Measurements from ENCODE around the gene GNG4.
A peak's percentile ranks its signal among the peaks of the same experiment; 100 is the strongest.
"Not testable (repeated sequence)": the region's sequence is repeated elsewhere in the genome, so short reads cannot be mapped to it uniquely, and the experiment has no call there.

The GNG4 gene

GRCh38 chr1:235669277-235669676 is 19.7 kb upstream of the GNG4 start:
- Histone ChIP-seq H3K9ac (ENCODE audit: low read length) (no peak overlapping the region), H3K36me3 (ENCODE audit: control insufficient read depth, insufficient read depth, low read length) (no peaks in the 10 kb centered on the region), H3K4me3 (ENCODE audit: low read length) (no peak overlapping the region), H3K27ac (ENCODE audit: low read depth, low read length) (no peak overlapping the region), H3K27me3 (ENCODE audit: control insufficient read depth, insufficient read depth, low read length) (no peaks in the 10 kb centered on the region), H3K4me1 (ENCODE audit: control insufficient read depth, insufficient read depth, low read length) (no peaks in the 10 kb centered on the region)

DNA sequence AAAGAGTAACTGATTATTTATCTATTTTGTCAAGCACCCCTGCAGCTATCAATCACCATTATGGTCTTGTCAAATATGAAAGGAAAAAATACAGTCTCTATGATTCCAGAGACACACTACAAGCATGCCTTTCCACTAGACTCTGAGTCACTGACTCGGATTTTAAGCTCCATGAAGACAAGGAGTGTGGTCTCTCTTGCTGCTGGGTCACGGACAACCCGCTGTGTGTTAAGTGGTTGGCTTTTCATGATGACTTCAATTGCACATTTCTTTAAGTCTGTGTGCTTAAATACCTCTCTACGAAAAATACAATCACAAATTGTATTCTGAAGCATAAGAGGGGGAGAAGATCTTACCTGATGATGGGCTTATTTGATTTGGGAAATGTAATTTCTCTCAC is 14.0 kb upstream of the GNG4 start:
- Histone ChIP-seq H3K27ac (ENCODE audit: low read depth, low read length) (no peak overlapping the region), H3K4me1 (ENCODE audit: control insufficient read depth, insufficient read depth, low read length) (no peaks in the 10 kb centered on the region), H3K27me3 (ENCODE audit: control insufficient read depth, insufficient read depth, low read length) (no peaks in the 10 kb centered on the region), H3K9ac (ENCODE audit: low read length) (no peak overlapping the region), H3K36me3 (ENCODE audit: control insufficient read depth, insufficient read depth, low read length) (peaks cover 3% of the 10 kb centered on the region), H3K4me3 (ENCODE audit: low read length) (no peak overlapping the region)

- no peak overlapping the region for H3K9ac ChIP-seq (ENCODE audit: low read length)
- H3K27me3 ChIP-seq (ENCODE audit: control insufficient read depth, insufficient read depth, low read length): no peaks in the 10 kb centered on the region
- no peaks in the 10 kb centered on the region for H3K4me1 ChIP-seq (ENCODE audit: control insufficient read depth, insufficient read depth, low read length)
- H3K4me3 ChIP-seq (ENCODE audit: low read length): no peak overlapping the region
- no peak overlapping the region for H3K27ac ChIP-seq (ENCODE audit: low read depth, low read length)
- peaks cover 3% of the 10 kb centered on the region for H3K36me3 ChIP-seq (ENCODE audit: control insufficient read depth, insufficient read depth, low read length)
Measured at GRCh38 chr1:235661568-235661967, 12.0 kb upstream of the GNG4 start.

- Histone ChIP-seq H3K36me3 (ENCODE audit: control insufficient read depth, insufficient read depth, low read length) (peaks cover 3% of the 10 kb centered on the region), H3K27me3 (ENCODE audit: control insufficient read depth, insufficient read depth, low read length) (no peaks in the 10 kb centered on the region), H3K9ac (ENCODE audit: low read length) (no peak overlapping the region), H3K27ac (ENCODE audit: low read depth, low read length) (no peak overlapping the region), H3K4me3 (ENCODE audit: low read length) (no peak overlapping the region), H3K4me1 (ENCODE audit: control insufficient read depth, insufficient read depth, low read length) (no peaks in the 10 kb centered on the region)
Measured at GRCh38 chr1:235659186-235659771, 9.7 kb upstream of the GNG4 start.

GRCh38 chr1:235657747-235658526 is 8.4 kb upstream of the GNG4 start:
- Histone ChIP-seq H3K9ac (ENCODE audit: low read length) (no peak overlapping the region), H3K4me1 (ENCODE audit: control insufficient read depth, insufficient read depth, low read length) (no peaks in the 10 kb centered on the region), H3K4me3 (ENCODE audit: low read length) (no peak overlapping the region), H3K27ac (ENCODE audit: low read depth, low read length) (no peak overlapping the region), H3K36me3 (ENCODE audit: control insufficient read depth, insufficient read depth, low read length) (no peaks in the 10 kb centered on the region), H3K27me3 (ENCODE audit: control insufficient read depth, insufficient read depth, low read length) (no peaks in the 10 kb centered on the region)

- no peak overlapping the region for H3K27ac ChIP-seq (ENCODE audit: low read depth, low read length)
- H3K36me3 ChIP-seq (ENCODE audit: control insufficient read depth, insufficient read depth, low read length): no peaks in the 10 kb centered on the region
- H3K4me3 ChIP-seq (ENCODE audit: low read length): no peak overlapping the region
- H3K4me1 ChIP-seq (ENCODE audit: control insufficient read depth, insufficient read depth, low read length): no peaks in the 10 kb centered on the region
- no peaks in the 10 kb centered on the region for H3K27me3 ChIP-seq (ENCODE audit: control insufficient read depth, insufficient read depth, low read length)
- H3K9ac ChIP-seq (ENCODE audit: low read length): no peak overlapping the region
Measured at GRCh38 chr1:235657269-235657668, 7.7 kb upstream of the GNG4 start.

DNA sequence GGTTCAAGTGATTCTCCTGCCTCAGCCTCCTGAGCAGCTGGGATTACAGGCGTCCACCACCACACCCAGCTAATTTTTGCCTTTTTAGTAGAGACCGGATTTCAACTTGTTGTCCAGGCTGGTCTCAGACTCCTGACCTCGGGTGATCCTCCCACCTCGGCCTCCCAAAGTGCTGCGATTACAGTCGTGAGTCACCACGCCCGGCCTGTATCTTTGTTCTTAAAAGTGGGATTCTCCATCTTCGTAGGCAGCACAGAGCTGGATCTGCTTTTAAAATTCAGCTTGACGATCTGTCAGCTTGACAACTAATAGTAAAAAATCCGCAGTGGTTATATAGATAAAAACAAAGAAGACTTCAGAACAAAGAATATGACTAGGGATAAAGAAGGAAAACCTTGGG is 2.8 kb upstream of the GNG4 start:
- Histone ChIP-seq H3K4me3 (ENCODE audit: low read length) (no peak overlapping the region), H3K27ac (ENCODE audit: low read depth, low read length) (no peak overlapping the region), H3K9ac (ENCODE audit: low read length) (no peak overlapping the region), H3K36me3 (ENCODE audit: control insufficient read depth, insufficient read depth, low read length) (no peaks in the 10 kb centered on the region), H3K4me1 (ENCODE audit: control insufficient read depth, insufficient read depth, low read length) (no peaks in the 10 kb centered on the region), H3K27me3 (ENCODE audit: control insufficient read depth, insufficient read depth, low read length) (peaks cover 10% of the 10 kb centered on the region)

DNA sequence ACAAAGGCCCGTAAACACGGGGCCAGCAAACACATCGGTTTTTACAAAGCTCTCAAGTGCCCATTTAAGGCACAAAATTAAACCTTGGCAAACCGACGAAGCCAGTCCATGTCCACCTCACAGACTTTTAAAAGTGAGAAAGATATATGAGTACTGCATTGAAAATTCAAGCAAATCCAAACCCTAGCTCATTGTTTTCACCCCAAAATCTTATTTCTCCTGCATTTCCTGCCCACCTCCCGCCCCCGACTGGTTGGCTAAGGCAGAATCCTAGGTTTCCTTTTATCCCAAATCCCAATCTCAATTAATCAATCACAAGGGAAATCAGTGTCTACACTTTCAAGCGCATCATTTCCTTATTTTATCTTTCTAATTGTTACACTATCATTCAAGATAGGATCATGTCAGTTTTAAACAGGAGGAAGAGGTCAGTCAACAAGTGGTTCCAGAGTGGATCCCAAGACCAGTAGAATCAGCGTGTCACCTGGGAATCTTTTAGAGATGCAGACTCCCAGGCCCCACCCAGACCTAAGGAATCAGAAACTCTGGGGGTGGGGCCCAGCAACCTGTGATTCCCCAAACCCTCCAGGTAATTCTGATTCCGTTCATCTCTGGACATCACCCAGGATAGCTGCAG is 1.7 kb upstream of the GNG4 start:
- H3K27ac ChIP-seq (ENCODE audit: low read depth, low read length): no peak overlapping the region
- no peaks in the 10 kb centered on the region for H3K4me1 ChIP-seq (ENCODE audit: control insufficient read depth, insufficient read depth, low read length)
- peaks cover 10% of the 10 kb centered on the region for H3K27me3 ChIP-seq (ENCODE audit: control insufficient read depth, insufficient read depth, low read length)
- H3K4me3 ChIP-seq (ENCODE audit: low read length): no peak overlapping the region
- H3K9ac ChIP-seq (ENCODE audit: low read length): no peak overlapping the region
- H3K36me3 ChIP-seq (ENCODE audit: control insufficient read depth, insufficient read depth, low read length): no peaks in the 10 kb centered on the region

DNA sequence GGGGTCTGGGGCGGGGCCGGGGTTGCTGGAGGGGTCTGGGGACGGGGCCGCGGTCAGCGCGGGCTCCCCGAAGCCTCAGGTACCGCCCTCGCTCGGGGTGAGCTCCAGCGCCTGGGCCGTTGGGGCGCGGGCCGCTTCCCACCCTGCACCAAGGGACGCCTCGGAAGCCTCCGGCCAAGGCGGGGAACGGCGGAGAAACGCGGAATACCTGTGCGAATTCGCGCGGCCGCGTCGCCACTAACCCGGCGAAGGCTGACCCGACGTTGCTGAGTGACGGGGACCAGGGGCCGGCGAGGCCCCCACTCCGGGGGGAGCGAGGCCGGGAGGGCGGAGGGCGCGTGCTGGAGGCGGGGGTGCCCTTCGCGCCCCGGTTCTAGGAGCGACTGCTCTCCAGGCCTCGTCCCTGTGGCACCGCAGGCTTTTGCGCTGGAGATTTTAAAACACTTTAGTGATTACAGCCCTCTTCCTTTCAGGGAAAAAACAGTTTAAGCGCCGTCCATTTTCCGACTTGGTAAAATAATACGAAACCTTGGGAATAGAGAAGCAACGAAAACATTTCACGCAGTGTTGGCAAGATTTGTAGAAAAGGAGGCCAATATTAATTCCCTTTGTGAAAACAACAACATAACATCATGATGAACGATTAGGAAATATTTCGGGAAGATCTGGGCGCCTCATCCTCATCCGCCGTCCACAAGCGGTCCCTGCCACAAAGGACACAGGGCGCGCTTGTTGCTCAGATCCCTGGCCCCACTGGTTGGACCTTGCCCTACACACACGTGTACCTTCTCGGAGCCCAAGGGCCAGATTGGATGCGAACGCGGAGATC is 971 bp upstream of the GNG4 start:
- no peak overlapping the region for H3K9ac ChIP-seq (ENCODE audit: low read length)
- no peak overlapping the region for H3K27ac ChIP-seq (ENCODE audit: low read depth, low read length)
- peak overlapping the region; percentile 62 for H3K4me3 ChIP-seq (ENCODE audit: low read length)
- H3K36me3 ChIP-seq (ENCODE audit: control insufficient read depth, insufficient read depth, low read length): no peaks in the 10 kb centered on the region
- H3K4me1 ChIP-seq (ENCODE audit: control insufficient read depth, insufficient read depth, low read length): no peaks in the 10 kb centered on the region
- H3K27me3 ChIP-seq (ENCODE audit: control insufficient read depth, insufficient read depth, low read length): peaks cover 10% of the 10 kb centered on the region

DNA sequence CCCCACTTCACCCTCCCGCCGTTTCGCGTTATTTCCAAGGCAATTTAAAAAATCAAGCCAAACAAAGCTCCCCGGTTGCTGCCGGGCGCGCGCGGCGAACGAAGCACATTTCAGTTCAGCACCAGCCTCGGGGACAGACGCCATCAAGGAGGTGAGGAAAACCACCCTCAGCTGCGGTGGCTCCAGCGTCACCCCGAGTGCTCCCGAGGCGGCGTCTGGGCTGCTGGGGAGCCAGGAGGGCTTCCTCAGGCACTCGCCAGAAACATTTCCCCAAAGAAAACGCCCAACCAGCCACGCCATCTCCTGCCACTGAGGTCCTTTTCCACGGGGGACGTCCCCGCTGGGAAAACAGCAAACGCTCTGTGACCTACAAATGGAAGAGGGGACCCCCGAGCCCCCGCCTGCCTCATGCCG is 623 bp downstream of the GNG4 start:
- Histone ChIP-seq H3K4me1 (ENCODE audit: control insufficient read depth, insufficient read depth, low read length) (no peaks in the 10 kb centered on the region), H3K36me3 (ENCODE audit: control insufficient read depth, insufficient read depth, low read length) (no peaks in the 10 kb centered on the region), H3K27ac (ENCODE audit: low read depth, low read length) (no peak overlapping the region), H3K27me3 (ENCODE audit: control insufficient read depth, insufficient read depth, low read length) (peaks cover 10% of the 10 kb centered on the region), H3K9ac (ENCODE audit: low read length) (no peak overlapping the region), H3K4me3 (ENCODE audit: low read length) (peak overlapping the region; percentile 61)

- Histone ChIP-seq H3K36me3 (ENCODE audit: control insufficient read depth, insufficient read depth, low read length) (no peaks in the 10 kb centered on the region), H3K9ac (ENCODE audit: low read length) (no peak overlapping the region), H3K4me1 (ENCODE audit: control insufficient read depth, insufficient read depth, low read length) (no peaks in the 10 kb centered on the region), H3K27ac (ENCODE audit: low read depth, low read length) (no peak overlapping the region), H3K27me3 (ENCODE audit: control insufficient read depth, insufficient read depth, low read length) (peaks cover 10% of the 10 kb centered on the region), H3K4me3 (ENCODE audit: low read length) (peak overlapping the region; percentile 61)
Measured at GRCh38 chr1:235648407-235648907, 1.1 kb downstream of the GNG4 start.

- H3K36me3 ChIP-seq (ENCODE audit: control insufficient read depth, insufficient read depth, low read length); H3K4me1 ChIP-seq (ENCODE audit: control insufficient read depth, insufficient read depth, low read length); H3K4me3 ChIP-seq (ENCODE audit: low read length); H3K9ac ChIP-seq (ENCODE audit: low read length); H3K27ac ChIP-seq (ENCODE audit: low read depth, low read length): not testable (repeated sequence)
- peaks cover 10% of the 10 kb centered on the region for H3K27me3 ChIP-seq (ENCODE audit: control insufficient read depth, insufficient read depth, low read length)
Measured at GRCh38 chr1:235647537-235647936, 2.0 kb downstream of the GNG4 start.

Data from rectal smooth muscle tissue (tissue), 1 donor.